H1 (cell line): Measurements from ENCODE around the gene C19orf44. TPM values are rescaled to one million over a fixed set of nuclear protein-coding genes. Genes with fewer than 3 reads are reported as not detected.
A peak's percentile ranks its signal among the peaks of the same experiment; 100 is the strongest.

Source experiments
- BACH1 ChIP-seq: IDR thresholded peaks from 2 replicates; pipeline ENCODE4 v1.6.1; 2012; ENCODE audit warnings: low read length, improper control_type of control experiment
- BRCA1 ChIP-seq: IDR thresholded peaks from 2 replicates; pipeline ENCODE4 v1.6.1; 2012; ENCODE audit warnings: low read depth, low read length, improper control_type of control experiment
- CEBPB ChIP-seq: IDR thresholded peaks from 2 replicates; pipeline ENCODE4 v1.6.1; 2012; ENCODE audit warnings: low read depth, low read length
- CHD2 ChIP-seq: IDR thresholded peaks from 2 replicates; pipeline ENCODE4 v1.6.1; 2012; ENCODE audit warnings: low read length, improper control_type of control experiment
- EP300 ChIP-seq, 2 experiments: IDR thresholded peaks; 1 replicate in 1 of 2; 2 replicates in 1 of 2; pipeline ENCODE4 v1.6.1; 2011 to 2012; ENCODE audit warnings: low read depth in 2 of 2, low read length in 2 of 2, mild to moderate bottlenecking in 2 of 2, borderline replicate concordance in 1 of 2, inconsistent platforms in 1 of 2, moderate library complexity in 1 of 2
- GABPA ChIP-seq: IDR thresholded peaks from 2 replicates; pipeline ENCODE4 v1.6.1; 2011; ENCODE audit warnings: mild to moderate bottlenecking, low read length, moderate library complexity, borderline replicate concordance; ENCODE audit not compliant: insufficient read depth
- MAX ChIP-seq: IDR thresholded peaks from 2 replicates; pipeline ENCODE4 v1.6.1; 2012; ENCODE audit warnings: inconsistent platforms
- POLR2A ChIP-seq, 2 experiments: IDR thresholded peaks; 1 replicate in 1 of 2; 2 replicates in 1 of 2; pipeline ENCODE4 v1.6.1; 2011; ENCODE audit warnings: low read depth in 2 of 2, low read length in 2 of 2, mild to moderate bottlenecking in 2 of 2; ENCODE audit errors: control extremely low read depth in 1 of 2
- POLR2AphosphoS5 ChIP-seq: IDR thresholded peaks from 2 replicates; pipeline ENCODE4 v1.6.1; 2011; ENCODE audit warnings: low read depth, low read length
- RBBP5 ChIP-seq: IDR thresholded peaks from 2 replicates; pipeline ENCODE4 v1.7.1; 2012; ENCODE audit warnings: low read depth, mild to moderate bottlenecking, inconsistent platforms, low read length, moderate library complexity, borderline replicate concordance
- RFX5 ChIP-seq: IDR thresholded peaks from 2 replicates; pipeline ENCODE4 v1.6.1; 2011; ENCODE audit warnings: low read depth, low read length, improper control_type of control experiment, borderline replicate concordance
- RNF2 ChIP-seq: fragments of 200-900, 300-1000 bp; sonication (generic); IDR thresholded peaks from 2 replicates; pipeline ENCODE4 v1.7.1; 2016; ENCODE audit warnings: borderline replicate concordance, low read depth, mild to moderate bottlenecking, antibody characterized with exemption, low read length; ENCODE audit not compliant: poor library complexity, severe bottlenecking; ENCODE audit errors: missing control alignments
- SP4 ChIP-seq: IDR thresholded peaks from 2 replicates; pipeline ENCODE4 v1.6.1; 2012; ENCODE audit warnings: low read length, inconsistent platforms
- TCF12 ChIP-seq: IDR thresholded peaks from 2 replicates; pipeline ENCODE4 v1.6.1; 2011; ENCODE audit warnings: low read depth, mild to moderate bottlenecking, low read length
- TEAD4 ChIP-seq: IDR thresholded peaks from 2 replicates; pipeline ENCODE4 v1.6.1; 2012; ENCODE audit warnings: low read depth, low read length, inconsistent platforms, mixed read lengths
- YY1 ChIP-seq: IDR thresholded peaks from 2 replicates; pipeline ENCODE4 v1.6.1; 2011; ENCODE audit warnings: low read depth, mild to moderate bottlenecking, low read length
- polyA plus RNA-seq, 7 experiments: library from polyadenylated mRNA; depleted of rRNA in 3 of 7; stranded (reverse) in 5 of 7; unstranded in 2 of 7; fragments of >200 nt in 5 of 7; fragments of 200-250 nt in 2 of 7; gene quantifications; 1 replicate in 5 of 7; 2 replicates in 1 of 7; 4 replicates in 1 of 7; pipeline versions ENCODE4 v1.2.1 to v1.2.3, GENCODE V29; 2011 to 2013; ENCODE audit warnings: missing spikeins in 2 of 7, mixed read lengths in 2 of 7
- total RNA-seq: library from RNA; stranded (reverse); fragmentation: NEBNext Ultra II Directional; extraction: Animal tissue kit (Norgen Biotek cat#: 25700); gene quantifications from 2 replicates; pipeline ENCODE4 v1.2.1, GENCODE V29; 2021
- TF ChIP-seq, protein P1 (sequence below): IDR thresholded peaks from 2 replicates; pipeline ENCODE4 v1.6.1; 2012; ENCODE audit warnings: inconsistent platforms
- TF ChIP-seq, protein P2 (sequence below), 3 experiments: IDR thresholded peaks; 1 replicate in 2 of 3; 2 replicates in 1 of 3; pipeline versions ENCODE4 v1.5.1 to v1.6.1; 2011; ENCODE audit warnings: low read length in 3 of 3, mild to moderate bottlenecking in 3 of 3, inconsistent platforms in 2 of 3, low read depth in 1 of 3, moderate library complexity in 1 of 3; ENCODE audit not compliant: insufficient read depth in 1 of 3; ENCODE audit errors: control extremely low read depth in 1 of 3

The C19orf44 gene
- total and polyA plus RNA-seq, 2 of the 8 experiments (the other 6 are each of a cell fraction or from before 2014, with no cell fraction given): 2.1 to 4.5 TPM

GRCh38 chr19:16495982-16496612, at the start of gene C19orf44, which contains the start of gene CALR3 (continued):
- TF ChIP-seq RNF2 (no peak), TEAD4 (0 out of 2 replicates have a peak, but pooled peaks have one; percentile 2), CEBPB (no peak), POLR2AphosphoS5 (peak; percentile 78), SP4 (no peak), YY1 (peak; percentile 95), CHD2 (peak; percentile 80), MAX (peak; percentile 31), BRCA1 (no peak), RFX5 (no peak), EP300 (IDR thresholded peaks at IDR 0.05; ENCODE audit: borderline replicate concordance in 1 of 2, low read depth in 2 of 2, low read length in 2 of 2) (0 out of 3 replicates have a peak, but pooled peaks of 1 of the 2 experiments have one; percentile 31), GABPA (peak; percentile 55; the same call in 1 of the 2 replicates), POLR2A (IDR thresholded peaks at IDR 0.05; ENCODE audit: control extremely low read depth in 1 of 2, low read depth in 2 of 2, low read length in 2 of 2) (peak in 1 of 2 experiments; percentile 79; a peak in 2 of 3 replicates), BACH1 (no peak), TCF12 (no peak), RBBP5 (0 out of 2 replicates have a peak, but pooled peaks have one; percentile 49)
- TF ChIP-seq, protein P1, sequence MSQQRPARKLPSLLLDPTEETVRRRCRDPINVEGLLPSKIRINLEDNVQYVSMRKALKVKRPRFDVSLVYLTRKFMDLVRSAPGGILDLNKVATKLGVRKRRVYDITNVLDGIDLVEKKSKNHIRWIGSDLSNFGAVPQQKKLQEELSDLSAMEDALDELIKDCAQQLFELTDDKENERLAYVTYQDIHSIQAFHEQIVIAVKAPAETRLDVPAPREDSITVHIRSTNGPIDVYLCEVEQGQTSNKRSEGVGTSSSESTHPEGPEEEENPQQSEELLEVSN: no peak
- TF ChIP-seq, protein P2, sequence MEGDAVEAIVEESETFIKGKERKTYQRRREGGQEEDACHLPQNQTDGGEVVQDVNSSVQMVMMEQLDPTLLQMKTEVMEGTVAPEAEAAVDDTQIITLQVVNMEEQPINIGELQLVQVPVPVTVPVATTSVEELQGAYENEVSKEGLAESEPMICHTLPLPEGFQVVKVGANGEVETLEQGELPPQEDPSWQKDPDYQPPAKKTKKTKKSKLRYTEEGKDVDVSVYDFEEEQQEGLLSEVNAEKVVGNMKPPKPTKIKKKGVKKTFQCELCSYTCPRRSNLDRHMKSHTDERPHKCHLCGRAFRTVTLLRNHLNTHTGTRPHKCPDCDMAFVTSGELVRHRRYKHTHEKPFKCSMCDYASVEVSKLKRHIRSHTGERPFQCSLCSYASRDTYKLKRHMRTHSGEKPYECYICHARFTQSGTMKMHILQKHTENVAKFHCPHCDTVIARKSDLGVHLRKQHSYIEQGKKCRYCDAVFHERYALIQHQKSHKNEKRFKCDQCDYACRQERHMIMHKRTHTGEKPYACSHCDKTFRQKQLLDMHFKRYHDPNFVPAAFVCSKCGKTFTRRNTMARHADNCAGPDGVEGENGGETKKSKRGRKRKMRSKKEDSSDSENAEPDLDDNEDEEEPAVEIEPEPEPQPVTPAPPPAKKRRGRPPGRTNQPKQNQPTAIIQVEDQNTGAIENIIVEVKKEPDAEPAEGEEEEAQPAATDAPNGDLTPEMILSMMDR (IDR thresholded peaks at IDR 0.05; ENCODE audit: control extremely low read depth in 1 of 3, insufficient read depth in 1 of 3, low read depth in 1 of 3, low read length in 3 of 3): no peak
